ENCODE data around the gene PTPRJ. TPM values are rescaled to one million over a fixed set of nuclear protein-coding genes. Genes with fewer than 3 reads are reported as not detected.

Gene PTPRJ
- total RNA-seq, 2 donors from 2014 or later = 3.4 to 8.0 TPM

- H3K4me3 ChIP-seq = no peak overlapping the region
- no peak overlapping the region for H3K27ac ChIP-seq
- TF ChIP-seq CTCF (IDR thresholded peaks at IDR 0.05) = no peak
- H3K27me3 ChIP-seq = no peaks in the 10 kb centered on the region
- no peaks in the 10 kb centered on the region for H3K36me3 ChIP-seq
- H3K4me1 ChIP-seq = peaks cover 0 to 21% of the 10 kb centered on the region in 2 donors
- H3K9me3 ChIP-seq = no peaks in the 10 kb centered on the region
- no peak for DNase-seq (ENCODE audit: low spot score)
Observed at GRCh38 chr11:48036466-48036865, 56.1 kb downstream of the PTPRJ start.

- H3K36me3 ChIP-seq = no peaks in the 10 kb centered on the region
- no peaks in the 10 kb centered on the region for H3K27me3 ChIP-seq
- no peak for DNase-seq (ENCODE audit: low spot score)
- H3K27ac ChIP-seq = no peak overlapping the region
- H3K9me3 ChIP-seq = no peaks in the 10 kb centered on the region
- H3K4me1 ChIP-seq = peaks cover 0 to 16% of the 10 kb centered on the region in 2 donors
- TF ChIP-seq CTCF (IDR thresholded peaks at IDR 0.05) = no peak
- no peak overlapping the region for H3K4me3 ChIP-seq
Observed at GRCh38 chr11:48037709-48038468, 57.5 kb downstream of the PTPRJ start.

- H3K4me1 ChIP-seq = peaks cover 0 to 11% of the 10 kb centered on the region in 2 donors
- H3K4me3 ChIP-seq = no peak overlapping the region
- no peak for DNase-seq (ENCODE audit: low spot score)
- H3K27ac ChIP-seq = no peak overlapping the region
- H3K36me3 ChIP-seq = no peaks in the 10 kb centered on the region
- no peaks in the 10 kb centered on the region for H3K27me3 ChIP-seq
- no peaks in the 10 kb centered on the region for H3K9me3 ChIP-seq
- no peak for TF ChIP-seq CTCF (IDR thresholded peaks at IDR 0.05)
Observed at GRCh38 chr11:48040830-48041444, 60.6 kb downstream of the PTPRJ start.

- Histone ChIP-seq H3K4me3 (no peak overlapping the region), H3K27ac (no peak overlapping the region), H3K36me3 (no peaks in the 10 kb centered on the region), H3K4me1 (peaks cover 0 to 7% of the 10 kb centered on the region in 2 donors), H3K9me3 (no peaks in the 10 kb centered on the region), H3K27me3 (no peaks in the 10 kb centered on the region)
- no peak for TF ChIP-seq CTCF (IDR thresholded peaks at IDR 0.05)
- no peak for DNase-seq (ENCODE audit: low spot score)
Observed at GRCh38 chr11:48041877-48042695, 61.7 kb downstream of the PTPRJ start.

GRCh38 chr11:48043111-48043990, 63.0 kb downstream of the PTPRJ start:
- Histone ChIP-seq H3K27me3 (no peaks in the 10 kb centered on the region), H3K9me3 (no peaks in the 10 kb centered on the region), H3K36me3 (no peaks in the 10 kb centered on the region), H3K4me1 (peaks cover 0 to 7% of the 10 kb centered on the region in 2 donors), H3K27ac (no peak overlapping the region), H3K4me3 (no peak overlapping the region)
- no peak for TF ChIP-seq CTCF (IDR thresholded peaks at IDR 0.05)
- no peak for DNase-seq (ENCODE audit: low spot score)
